HepG2 (cell line): Measurements from ENCODE around the gene PHF21B.

Experiments used
- FOXK1 ChIP-seq: sonication (generic); formaldehyde crosslinking; IDR thresholded peaks from 2 replicates; pipeline ENCODE4 v1.4.0; 2020; ENCODE audit warnings: low read depth, missing genetic modification reagents, borderline replicate concordance
- FOXM1 ChIP-seq: sonication (generic); formaldehyde crosslinking; IDR thresholded peaks from 2 replicates; pipeline ENCODE4 v1.5.0; 2020; ENCODE audit warnings: missing genetic modification reagents
- TF ChIP-seq, protein P1 (sequence below): sonication (generic); formaldehyde crosslinking; IDR thresholded peaks from 2 replicates; pipeline ENCODE4 v1.5.0; 2020; ENCODE audit warnings: mild to moderate bottlenecking, missing genetic modification reagents, moderate library complexity

GRCh38 chr22:44916281-44917231 is 93.2 kb downstream of the PHF21B start:
- no peak for TF ChIP-seq FOXM1
- TF ChIP-seq, protein P1, sequence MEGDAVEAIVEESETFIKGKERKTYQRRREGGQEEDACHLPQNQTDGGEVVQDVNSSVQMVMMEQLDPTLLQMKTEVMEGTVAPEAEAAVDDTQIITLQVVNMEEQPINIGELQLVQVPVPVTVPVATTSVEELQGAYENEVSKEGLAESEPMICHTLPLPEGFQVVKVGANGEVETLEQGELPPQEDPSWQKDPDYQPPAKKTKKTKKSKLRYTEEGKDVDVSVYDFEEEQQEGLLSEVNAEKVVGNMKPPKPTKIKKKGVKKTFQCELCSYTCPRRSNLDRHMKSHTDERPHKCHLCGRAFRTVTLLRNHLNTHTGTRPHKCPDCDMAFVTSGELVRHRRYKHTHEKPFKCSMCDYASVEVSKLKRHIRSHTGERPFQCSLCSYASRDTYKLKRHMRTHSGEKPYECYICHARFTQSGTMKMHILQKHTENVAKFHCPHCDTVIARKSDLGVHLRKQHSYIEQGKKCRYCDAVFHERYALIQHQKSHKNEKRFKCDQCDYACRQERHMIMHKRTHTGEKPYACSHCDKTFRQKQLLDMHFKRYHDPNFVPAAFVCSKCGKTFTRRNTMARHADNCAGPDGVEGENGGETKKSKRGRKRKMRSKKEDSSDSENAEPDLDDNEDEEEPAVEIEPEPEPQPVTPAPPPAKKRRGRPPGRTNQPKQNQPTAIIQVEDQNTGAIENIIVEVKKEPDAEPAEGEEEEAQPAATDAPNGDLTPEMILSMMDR (CRISPR knock-in tag) = no peak
- no peak for TF ChIP-seq FOXK1 (CRISPR knock-in tag)
